Measurements from ENCODE around the gene PDLIM1. TPM values are rescaled to one million over a fixed set of nuclear protein-coding genes. Genes with fewer than 3 reads are reported as not detected.

The PDLIM1 gene
- total RNA-seq, 4 donors from 2014 or later, result 113 to 150 (median 128) TPM

DNA sequence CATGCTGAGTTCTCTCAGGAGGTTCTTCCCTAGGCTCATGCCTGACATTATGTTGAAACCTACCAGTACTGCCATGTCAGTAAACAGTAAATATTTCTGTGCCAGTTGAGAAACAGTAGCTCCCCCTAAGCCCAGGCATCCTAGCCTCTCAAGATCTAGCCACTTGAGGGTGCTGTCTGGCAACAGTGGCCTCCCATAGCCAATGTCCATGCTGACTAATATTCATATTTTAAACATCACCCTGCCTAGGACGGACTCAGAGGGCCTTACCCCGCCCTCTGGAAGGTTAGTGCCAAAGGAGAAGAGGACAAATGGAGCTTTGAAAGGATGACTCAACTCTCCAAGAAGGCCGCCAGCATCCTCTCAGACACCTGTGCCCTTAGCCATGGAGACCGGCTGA is 89.1 kb downstream of the PDLIM1 start:
- no peak overlapping the region for H3K4me3 ChIP-seq
- 79 to 90% methylated on average over 4 of the region's 4 CpGs for WGBS, 2 donors
- H3K27me3 ChIP-seq, result no peaks in the 10 kb centered on the region
- peaks cover 0 to 7% (median 0%) of the 10 kb centered on the region in 4 donors for H3K9me3 ChIP-seq
- DNase-seq (ENCODE audit: low spot score in 2 of 2), result no peak
- H3K4me1 ChIP-seq, result no peaks in the 10 kb centered on the region
- no peak overlapping the region for H3K27ac ChIP-seq
- H3K36me3 ChIP-seq, result no peaks in the 10 kb centered on the region
- TF ChIP-seq EP300 (IDR thresholded peaks at IDR 0.05), result no peak

- Histone ChIP-seq H3K4me3 (no peak overlapping the region), H3K9me3 (peaks cover 0 to 7% (median 0%) of the 10 kb centered on the region in 4 donors), H3K4me1 (no peaks in the 10 kb centered on the region), H3K27me3 (no peaks in the 10 kb centered on the region), H3K36me3 (no peaks in the 10 kb centered on the region), H3K27ac (no peak overlapping the region)
- TF ChIP-seq CTCF (IDR thresholded peaks at IDR 0.05) (no peak), EP300 (IDR thresholded peaks at IDR 0.05) (no peak), POLR2A (IDR thresholded peaks at IDR 0.05) (no peak)
- DNase-seq (ENCODE audit: low spot score in 2 of 2), result no peak
- WGBS, 2 donors, result 59 to 63% methylated on average over 3 of the region's 3 CpGs
Observed at GRCh38 chr10:95196046-95196445, 94.8 kb downstream of the PDLIM1 start.

GRCh38 chr10:95193944-95194343 is 96.9 kb downstream of the PDLIM1 start, which contains the start of gene ACSM6:
TSS of gene ACSM6 (plus strand) at chr10:95194238. CDS start at chr10:95194486, 248 bp downstream.
- H3K4me1 ChIP-seq, result no peaks in the 10 kb centered on the region
- peaks cover 0 to 3% (median 0%) of the 10 kb centered on the region in 4 donors for H3K9me3 ChIP-seq
- no peak for DNase-seq (ENCODE audit: low spot score in 2 of 2)
- no peaks in the 10 kb centered on the region for H3K36me3 ChIP-seq
- TF ChIP-seq CTCF (IDR thresholded peaks at IDR 0.05) (no peak), EP300 (IDR thresholded peaks at IDR 0.05) (no peak), POLR2A (IDR thresholded peaks at IDR 0.05) (no peak)
- H3K27ac ChIP-seq, result no peak within 1 kb of the TSS
- H3K27me3 ChIP-seq, result no peaks in the 10 kb centered on the region
- whole genome bisulfite sequencing, 2 donors, result 80 to 81% methylated on average over 1 of the region's 1 CpG
- no peak within 1 kb of the TSS for H3K4me3 ChIP-seq

DNA sequence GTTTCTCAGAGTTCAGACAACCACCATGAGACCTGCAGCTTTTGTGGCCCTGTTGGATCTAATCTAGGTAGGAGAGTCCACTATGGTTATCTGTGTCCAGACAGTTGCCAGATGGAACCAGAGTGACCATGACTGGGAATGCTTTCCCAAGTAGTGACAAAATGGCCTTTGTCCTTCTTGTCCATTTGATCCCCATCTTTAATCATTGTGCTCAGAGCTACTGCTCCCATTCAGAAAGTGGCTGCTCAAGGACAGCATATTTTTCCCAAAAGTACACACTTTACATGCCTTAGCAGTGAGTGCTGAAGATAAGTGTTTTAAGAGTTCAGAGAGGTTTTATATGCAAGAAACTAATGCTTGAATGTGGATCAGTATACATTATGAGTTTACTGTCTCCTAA is 102.2 kb downstream of the PDLIM1 start:
- no peaks in the 10 kb centered on the region for H3K27me3 ChIP-seq
- H3K4me1 ChIP-seq, result peaks cover 0 to 6% (median 0%) of the 10 kb centered on the region in 4 donors
- no peak for DNase-seq (ENCODE audit: low spot score in 2 of 2)
- no peak overlapping the region for H3K27ac ChIP-seq
- H3K36me3 ChIP-seq, result no peaks in the 10 kb centered on the region
- TF ChIP-seq POLR2A (IDR thresholded peaks at IDR 0.05) (no peak), CTCF (IDR thresholded peaks at IDR 0.05) (no peak), EP300 (IDR thresholded peaks at IDR 0.05) (no peak)
- no peaks in the 10 kb centered on the region for H3K9me3 ChIP-seq
- no peak overlapping the region for H3K4me3 ChIP-seq

DNA sequence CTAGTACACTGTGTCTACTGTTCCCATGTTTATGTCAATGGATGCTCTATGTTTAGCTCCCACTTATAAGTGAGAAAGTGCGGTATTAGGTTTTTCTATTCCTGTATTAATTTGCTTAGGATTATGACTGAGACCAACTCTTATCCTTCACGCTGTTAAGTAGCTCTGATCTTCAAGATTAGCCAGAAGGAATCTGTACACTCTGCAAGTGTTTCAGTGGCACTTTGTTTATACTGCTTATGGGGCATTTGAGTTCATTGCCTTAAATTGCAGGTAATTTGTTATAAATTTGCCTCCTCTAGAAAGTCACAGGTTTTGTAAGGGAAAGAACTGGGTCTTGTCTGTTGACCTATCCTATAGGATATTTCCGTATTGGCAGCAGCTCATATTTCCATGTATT is 103.2 kb downstream of the PDLIM1 start:
- no peaks in the 10 kb centered on the region for H3K27me3 ChIP-seq
- DNase-seq (ENCODE audit: low spot score in 2 of 2), result no peak
- no peak overlapping the region for H3K27ac ChIP-seq
- 64 to 71% methylated on average over 3 of the region's 3 CpGs for WGBS, 2 donors
- no peak for TF ChIP-seq CTCF (IDR thresholded peaks at IDR 0.05)
- TF ChIP-seq POLR2A (IDR thresholded peaks at IDR 0.05), result no peak
- TF ChIP-seq EP300 (IDR thresholded peaks at IDR 0.05), result no peak
- no peaks in the 10 kb centered on the region for H3K9me3 ChIP-seq
- H3K4me3 ChIP-seq, result no peak overlapping the region
- peaks cover 0 to 11% (median 2%) of the 10 kb centered on the region in 4 donors for H3K4me1 ChIP-seq
- no peaks in the 10 kb centered on the region for H3K36me3 ChIP-seq

Other genes with a start within 250 kb of the PDLIM1 start
- gene CYP2C8, start 221.5 kb downstream of the PDLIM1 start, total RNA-seq, result 1 to 10 TPM in 1 of 4 donors, under 1 TPM in 1, not detected in 2; 0.90 to 1.0 TPM
- gene ACSM6, start 96.8 kb downstream of the PDLIM1 start, total RNA-seq, result not detected

Measured in tibial nerve (tissue), 4 donors.